Stimulated activated CD8-positive, alpha-beta memory T cell treated with anti-CD3 and anti-CD28 coated beads, Interleukin-12 subunit alpha, Interleukin-12 subunit beta, amount 100 ng/mL, for 24 hours (primary cell): Measurements from ENCODE around the gene MYBPHL.
A peak's percentile ranks its signal among the peaks of the same experiment; 100 is the strongest.

Source experiments
- DNase-seq: peaks from one replicate; pipeline ENCODE4 v3.0.0-alpha.2; 2020; ENCODE audit errors: extremely low read depth

The MYBPHL gene

GRCh38 chr1:109265741-109266330, 41.0 kb downstream of the MYBPHL start:
- DNase-seq: no peak

- no peak for DNase-seq
These were observed 41.8 kb downstream of the MYBPHL start for GRCh38 chr1:109265016-109265415.

GRCh38 chr1:109264379-109264755, 42.4 kb downstream of the MYBPHL start:
- no peak for DNase-seq

GRCh38 chr1:109263597-109264378, 43.0 kb downstream of the MYBPHL start:
- peak; percentile 51 for DNase-seq

- DNase-seq: no peak
These were observed 43.6 kb downstream of the MYBPHL start for GRCh38 chr1:109263234-109263596.

- DNase-seq: no peak
These were observed 44.4 kb downstream of the MYBPHL start for GRCh38 chr1:109262231-109263055.

GRCh38 chr1:109261578-109261977, 45.2 kb downstream of the MYBPHL start:
- DNase-seq: no peak

- DNase-seq: no peak
These were observed 45.8 kb downstream of the MYBPHL start for GRCh38 chr1:109261006-109261405.

GRCh38 chr1:109259674-109260557, 46.9 kb downstream of the MYBPHL start:
- no peak for DNase-seq

GRCh38 chr1:109258481-109259466, 48.0 kb downstream of the MYBPHL start:
- no peak for DNase-seq

GRCh38 chr1:109257682-109258421, 49.0 kb downstream of the MYBPHL start:
- no peak for DNase-seq

- no peak for DNase-seq
These were observed 49.7 kb downstream of the MYBPHL start for GRCh38 chr1:109256971-109257681.

GRCh38 chr1:109256085-109256484, 50.7 kb downstream of the MYBPHL start:
- no peak for DNase-seq

- no peak for DNase-seq
These were observed 51.1 kb downstream of the MYBPHL start for GRCh38 chr1:109255678-109256077.

GRCh38 chr1:109255097-109255651, 51.6 kb downstream of the MYBPHL start:
- DNase-seq: no peak

GRCh38 chr1:109254621-109255096, 52.2 kb downstream of the MYBPHL start:
- no peak for DNase-seq

- no peak for DNase-seq
These were observed 52.8 kb downstream of the MYBPHL start for GRCh38 chr1:109253803-109254620.
